HG02571 (cell line): ENCODE data around the gene TMEM248.
"Not testable (repeated sequence)": the region's sequence is repeated elsewhere in the genome, so short reads cannot be mapped to it uniquely, and the experiment has no call there.

ENCODE experiments used
- ATAC-seq: cut with Tn5 transposase; IDR thresholded peaks from one replicate; pipeline ENCODE4 v1.9.1; 2021; ENCODE audit warnings: mild to moderate bottlenecking, moderate library complexity; ENCODE audit not compliant: unreplicated experiment

The TMEM248 gene

DNA sequence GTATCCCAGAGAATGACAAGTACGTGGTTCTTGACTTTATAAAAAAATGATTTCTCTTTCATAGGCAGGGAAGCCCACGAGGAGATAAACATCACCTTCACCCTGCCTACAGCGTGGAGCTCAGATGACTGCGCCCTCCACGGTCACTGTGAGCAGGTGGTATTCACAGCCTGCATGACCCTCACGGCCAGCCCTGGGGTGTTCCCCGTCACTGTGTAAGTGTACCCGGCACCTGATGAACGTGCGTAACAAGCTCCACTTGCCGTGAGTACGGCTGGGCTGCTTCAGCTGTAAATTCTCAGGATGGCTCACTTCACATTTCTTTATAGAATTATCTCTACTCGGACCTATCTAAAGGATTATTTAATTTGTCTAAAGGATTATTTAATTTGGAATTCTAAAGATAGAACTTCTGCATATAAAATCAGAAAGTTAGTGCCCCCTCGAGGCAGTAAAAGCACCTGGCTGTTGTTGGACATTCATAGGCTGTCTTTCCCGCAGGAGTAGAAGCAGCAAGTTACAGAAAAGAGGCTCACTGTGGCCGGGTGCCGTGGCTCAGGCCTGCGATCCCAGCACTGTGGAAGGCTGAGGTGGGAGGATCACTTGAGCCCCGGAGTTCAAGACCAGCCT is 27.6 kb downstream of the TMEM248 start:
- no peak for ATAC-seq

- no peak for ATAC-seq
These were observed 29.3 kb downstream of the TMEM248 start for GRCh38 chr7:66950311-66950710.

DNA sequence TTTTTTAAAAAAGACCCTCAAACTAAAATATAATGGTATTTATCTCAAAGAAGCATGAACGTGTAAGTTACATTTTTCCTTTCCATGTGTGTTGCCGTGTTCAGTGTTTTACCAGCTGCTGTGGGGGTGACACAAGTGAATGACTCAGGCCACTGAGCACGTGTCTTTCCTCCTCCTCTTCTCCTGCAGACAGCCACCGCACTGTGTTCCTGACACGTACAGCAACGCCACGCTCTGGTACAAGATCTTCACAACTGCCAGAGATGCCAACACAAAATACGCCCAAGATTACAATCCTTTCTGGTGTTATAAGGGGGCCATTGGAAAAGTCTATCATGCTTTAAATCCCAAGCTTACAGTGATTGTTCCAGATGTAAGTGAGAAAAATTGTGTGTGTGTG is 29.7 kb downstream of the TMEM248 start:
- ATAC-seq: no peak

- no peak for ATAC-seq
These were observed 31.5 kb downstream of the TMEM248 start for GRCh38 chr7:66952343-66953043.

DNA sequence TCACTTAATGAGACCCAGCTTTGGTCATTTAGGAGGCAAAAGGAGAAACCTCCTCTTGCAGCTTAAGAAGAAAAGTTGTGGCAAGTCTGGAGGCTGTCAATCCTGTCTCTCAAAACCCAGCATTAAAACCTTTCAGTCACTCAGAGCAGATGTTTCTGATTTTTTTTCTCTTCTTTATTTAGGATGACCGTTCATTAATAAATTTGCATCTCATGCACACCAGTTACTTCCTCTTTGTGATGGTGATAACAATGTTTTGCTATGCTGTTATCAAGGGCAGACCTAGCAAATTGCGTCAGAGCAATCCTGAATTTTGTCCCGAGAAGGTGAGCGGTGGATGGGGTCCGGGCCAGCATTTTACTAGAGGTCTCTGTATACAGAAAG is 32.0 kb downstream of the TMEM248 start:
- ATAC-seq: no peak

- ATAC-seq: no peak
These were observed 36.7 kb downstream of the TMEM248 start for GRCh38 chr7:66957595-66958290.

DNA sequence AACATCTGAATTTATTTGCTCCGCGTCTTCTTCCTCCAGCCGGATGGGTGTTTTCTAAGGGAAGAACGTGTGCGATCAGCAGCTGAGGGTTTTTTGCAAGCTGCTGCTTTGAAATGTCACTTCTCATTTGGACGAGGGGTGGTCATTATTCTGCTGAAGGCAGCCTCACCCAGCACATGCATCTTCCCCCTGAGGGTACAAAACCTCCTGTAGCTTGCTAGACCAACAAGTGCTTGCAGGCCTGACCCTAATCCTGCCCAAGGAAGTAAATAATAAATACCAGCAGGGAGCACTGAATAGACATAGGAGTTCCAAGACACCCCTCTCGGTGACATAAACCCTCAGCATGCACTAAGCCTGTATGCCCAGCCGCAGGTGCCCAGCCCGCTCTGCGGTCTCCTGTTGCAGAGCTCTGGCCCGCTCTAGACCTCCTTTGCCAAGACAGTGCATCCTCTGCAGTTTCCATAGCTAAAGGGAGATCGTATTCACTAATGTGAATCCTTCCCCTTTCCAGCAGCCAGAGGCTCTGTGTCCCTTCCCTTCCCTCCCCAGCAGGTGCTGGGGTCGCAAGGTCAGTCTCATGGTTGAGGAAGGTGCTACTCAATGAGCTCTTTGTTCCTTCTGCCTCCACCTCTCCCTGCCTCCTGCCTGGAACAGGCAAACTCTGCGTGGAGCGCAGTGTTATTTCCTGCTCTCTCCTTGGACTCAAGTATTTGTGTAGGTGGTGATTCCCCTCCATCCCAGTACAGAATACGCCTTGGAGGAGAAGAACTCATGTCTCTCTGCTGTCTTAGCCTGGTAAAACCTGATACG is 37.7 kb downstream of the TMEM248 start:
- no peak for ATAC-seq

DNA sequence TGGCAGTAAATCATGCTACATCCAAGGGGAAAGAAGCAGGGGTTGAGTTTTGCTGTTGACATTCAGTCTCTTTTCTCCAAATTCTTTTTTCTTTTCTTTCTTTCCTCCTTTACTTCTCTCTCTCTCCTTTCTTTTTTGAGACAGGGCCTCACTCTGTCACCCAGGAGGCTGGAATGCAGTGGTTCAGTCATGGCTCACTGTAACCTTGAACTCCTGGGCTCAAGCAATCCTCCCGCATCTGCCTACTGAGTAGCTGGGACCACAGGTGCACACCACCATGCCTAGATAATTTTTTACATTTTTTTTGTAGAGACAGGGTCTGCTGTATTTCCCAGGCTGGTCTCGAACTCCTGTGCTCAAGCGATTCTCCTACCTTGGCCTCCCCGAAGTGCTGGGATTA is 39.2 kb downstream of the TMEM248 start:
- ATAC-seq: no peak

- ATAC-seq: no peak
These were observed 40.1 kb downstream of the TMEM248 start for GRCh38 chr7:66961096-66961495.

GRCh38 chr7:66964411-66964810 is 43.4 kb downstream of the TMEM248 start:
- ATAC-seq: no peak

- ATAC-seq: no peak
These were observed 46.0 kb downstream of the TMEM248 start for GRCh38 chr7:66967029-66967428.

GRCh38 chr7:66969001-66969400 is 48.0 kb downstream of the TMEM248 start:
- ATAC-seq: not testable (repeated sequence)

DNA sequence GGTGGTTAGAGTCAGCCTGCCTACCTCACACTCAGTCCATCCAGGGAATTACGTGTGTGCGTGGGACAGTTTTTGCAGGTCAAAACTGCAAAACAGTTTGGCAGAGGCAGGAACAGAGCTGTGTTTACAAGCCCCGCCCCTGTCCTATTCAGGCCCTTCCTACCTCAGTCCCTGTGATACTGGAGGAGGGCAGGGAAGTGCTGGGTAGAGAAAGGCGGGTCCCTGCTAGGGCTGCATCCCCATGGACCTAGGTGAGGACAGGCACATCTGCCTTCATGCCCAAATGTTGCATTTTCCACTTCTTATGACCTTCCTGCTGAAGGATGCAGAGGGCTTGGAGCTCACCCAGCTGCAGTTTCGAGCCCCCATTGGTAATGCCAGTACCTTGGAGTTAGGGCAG is 49.3 kb downstream of the TMEM248 start:
- ATAC-seq: no peak

DNA sequence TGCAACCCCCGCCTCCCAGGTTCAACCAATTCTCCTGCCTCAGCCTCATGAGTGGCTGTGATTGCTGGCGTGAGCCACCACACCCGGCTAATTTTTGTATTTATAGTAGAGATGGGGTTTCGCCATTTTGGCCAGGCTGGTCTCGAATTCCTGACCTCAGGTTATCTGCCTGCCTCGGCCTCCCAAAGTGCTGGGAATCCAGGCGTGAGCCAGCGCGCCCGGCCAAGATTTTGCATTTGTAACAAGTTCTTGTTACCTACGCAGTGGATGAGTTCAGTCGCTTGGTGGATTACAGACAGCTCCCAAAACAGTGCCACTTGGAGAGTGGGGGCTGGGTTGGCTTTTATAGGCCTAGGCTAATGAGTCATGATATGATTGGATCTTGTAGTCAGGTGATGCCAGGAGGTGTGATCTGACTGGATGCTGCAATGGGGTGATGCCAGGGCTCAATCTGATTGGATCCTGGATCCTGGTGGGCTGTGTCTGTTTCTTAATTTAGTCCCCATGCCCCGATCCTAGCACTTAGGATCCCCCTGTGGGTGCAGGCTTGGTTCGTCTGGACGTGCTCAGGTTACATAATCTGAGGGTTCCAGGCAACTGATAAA is 54.1 kb downstream of the TMEM248 start:
- ATAC-seq: no peak

GRCh38 chr7:66978312-66978711 is 57.3 kb downstream of the TMEM248 start:
- ATAC-seq: not testable (repeated sequence)

DNA sequence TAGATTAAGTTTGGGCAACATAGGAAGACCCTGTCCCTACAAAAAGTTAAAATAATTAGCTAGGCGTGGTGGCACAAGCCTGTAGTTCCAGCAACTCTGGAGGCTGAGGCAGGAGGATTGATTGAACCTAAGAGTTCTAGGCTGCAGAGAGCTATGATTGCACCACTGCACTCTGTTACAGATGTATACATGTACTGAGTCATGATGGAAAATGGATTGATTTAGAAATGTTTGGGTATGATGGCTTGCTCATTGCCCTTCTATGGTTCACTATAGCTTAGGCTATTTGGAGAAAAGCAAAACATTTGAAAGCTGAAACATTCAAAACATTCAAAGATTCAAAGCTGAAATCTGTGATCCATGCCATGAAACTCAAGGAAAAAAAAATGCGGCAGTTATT is 58.0 kb downstream of the TMEM248 start:
- ATAC-seq: not testable (repeated sequence)

DNA sequence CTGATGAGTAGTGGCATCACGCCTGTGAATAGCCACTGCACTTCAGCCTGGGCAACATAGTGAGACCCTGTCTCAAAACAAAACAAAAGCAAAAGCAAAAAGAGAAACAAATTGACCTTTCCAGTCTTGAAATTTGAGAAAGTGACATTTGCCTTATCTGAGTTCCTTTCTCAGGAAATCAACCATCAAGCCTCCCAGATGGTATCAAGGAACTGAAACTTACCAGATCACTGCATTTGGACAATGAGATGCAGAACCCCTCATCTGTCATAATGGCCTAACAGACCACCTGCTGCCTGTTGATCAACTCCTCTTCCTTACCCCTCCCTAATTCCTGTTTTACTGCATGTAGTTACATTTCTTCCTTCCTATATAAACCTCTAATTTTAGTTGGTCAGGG is 59.3 kb downstream of the TMEM248 start:
- ATAC-seq: not testable (repeated sequence)

DNA sequence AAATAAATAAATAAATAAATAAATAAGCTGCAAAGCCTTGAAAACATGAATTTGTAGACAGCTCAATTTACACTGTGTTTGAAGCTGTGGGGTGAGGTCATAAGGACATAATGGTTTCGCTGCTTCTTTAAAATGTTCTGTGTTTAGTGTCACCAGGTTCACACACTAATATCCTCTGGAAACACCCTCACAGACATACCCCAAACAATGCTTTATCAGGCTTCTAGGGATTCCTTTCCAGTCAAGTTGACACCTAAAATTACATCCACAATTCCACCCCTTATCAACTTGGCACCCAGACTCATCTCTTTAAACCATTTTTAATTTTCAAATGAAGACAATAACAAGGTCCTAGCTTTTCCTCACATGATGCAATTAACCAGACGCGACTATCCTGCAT is 68.5 kb downstream of the TMEM248 start:
- ATAC-seq: not testable (repeated sequence)

GRCh38 chr7:66994051-66994450 is 73.0 kb downstream of the TMEM248 start:
- not testable (repeated sequence) for ATAC-seq

GRCh38 chr7:66994691-66995049 is 73.6 kb downstream of the TMEM248 start:
- ATAC-seq: peak; percentile 21
